T-helper 2 cell treated with Interferon-gamma antibody and Interleukin-4, amounts not matched to agents 5 μg/mL and 100 μg/mL, for 36 hours (primary cell): ENCODE measurements around the gene LMX1A.

Experiments used
- DNase-seq: peaks from one replicate; pipeline ENCODE4 v3.0.0; 2021; ENCODE audit warnings: low spot score
- H3K27ac Mint-ChIP-seq: one replicate; pipeline ENCODE4 v1.8.0; 2021; ENCODE audit warnings: mild to moderate bottlenecking, mixed read lengths
- H3K27me3 Mint-ChIP-seq: one replicate; pipeline ENCODE4 v1.8.0; 2021; ENCODE audit warnings: low read depth, mixed read lengths
- H3K36me3 Mint-ChIP-seq: one replicate; pipeline ENCODE4 v1.8.0; 2021; ENCODE audit warnings: low read depth, mixed read lengths
- H3K4me1 Mint-ChIP-seq: one replicate; pipeline ENCODE4 v1.8.0; 2021; ENCODE audit warnings: low read depth, mixed read lengths
- H3K4me3 Mint-ChIP-seq: one replicate; pipeline ENCODE4 v1.8.0; 2022; ENCODE audit warnings: mild to moderate bottlenecking, moderate library complexity, mixed read lengths
- H3K9me3 Mint-ChIP-seq: one replicate; pipeline ENCODE4 v1.8.0; 2021; ENCODE audit warnings: mixed read lengths

LMX1A gene

DNA sequence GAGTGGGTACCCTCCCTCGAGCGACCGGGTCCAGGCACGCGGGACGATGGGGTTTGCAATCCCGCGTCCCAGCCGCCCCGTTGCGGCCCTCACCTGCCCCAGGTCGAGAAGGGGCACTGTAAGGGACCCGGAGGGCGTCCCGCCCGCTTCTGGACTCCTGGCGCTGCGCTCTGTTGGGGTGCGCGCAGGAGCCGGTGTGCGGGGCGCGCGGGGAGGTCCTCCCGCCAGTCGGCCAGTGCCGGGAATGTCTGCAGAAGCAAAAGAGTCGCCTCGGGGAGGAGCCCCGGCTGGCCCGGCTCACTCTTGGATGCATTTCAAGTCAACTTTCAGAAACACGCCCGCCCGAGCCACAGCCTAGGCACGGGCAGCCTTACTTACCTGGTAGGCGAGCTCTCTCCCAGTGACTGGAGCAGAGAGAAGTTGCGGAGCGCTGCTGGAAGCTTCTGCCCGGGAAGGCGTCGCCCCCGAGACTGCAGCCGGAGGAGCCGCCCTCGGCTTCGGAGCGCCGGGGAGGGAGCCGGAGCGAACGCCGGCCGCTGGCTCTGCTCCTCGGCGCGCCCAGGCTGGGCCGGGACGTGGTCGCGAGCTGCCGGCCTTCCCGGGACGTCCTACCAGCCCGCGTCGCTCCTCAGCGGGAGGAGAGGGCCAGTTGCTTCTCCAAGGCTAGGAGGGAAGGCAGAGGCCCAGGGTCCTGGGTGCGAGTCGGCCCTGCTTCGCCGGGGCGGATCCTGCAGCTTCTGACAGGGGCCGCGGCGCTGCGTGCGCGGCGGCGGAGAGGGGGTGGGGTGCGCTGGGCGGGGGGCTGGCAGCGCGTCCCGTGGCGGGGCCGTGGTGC, at the start of gene LMX1A:
TSS of gene LMX1A (minus strand) at position 739 of the 835 bp plus-strand sequence. CDS start 1,156 bp downstream, outside the sequence.
- Mint-ChIP-seq H3K36me3 (no peaks in the 10 kb centered on the region), H3K27ac (no peak within 1 kb of the TSS), H3K4me1 (no peaks in the 10 kb centered on the region), H3K9me3 (no peaks in the 10 kb centered on the region), H3K27me3 (peaks cover 85% of the 10 kb centered on the region), H3K4me3 (no peak within 1 kb of the TSS)
- no peak for DNase-seq

DNA sequence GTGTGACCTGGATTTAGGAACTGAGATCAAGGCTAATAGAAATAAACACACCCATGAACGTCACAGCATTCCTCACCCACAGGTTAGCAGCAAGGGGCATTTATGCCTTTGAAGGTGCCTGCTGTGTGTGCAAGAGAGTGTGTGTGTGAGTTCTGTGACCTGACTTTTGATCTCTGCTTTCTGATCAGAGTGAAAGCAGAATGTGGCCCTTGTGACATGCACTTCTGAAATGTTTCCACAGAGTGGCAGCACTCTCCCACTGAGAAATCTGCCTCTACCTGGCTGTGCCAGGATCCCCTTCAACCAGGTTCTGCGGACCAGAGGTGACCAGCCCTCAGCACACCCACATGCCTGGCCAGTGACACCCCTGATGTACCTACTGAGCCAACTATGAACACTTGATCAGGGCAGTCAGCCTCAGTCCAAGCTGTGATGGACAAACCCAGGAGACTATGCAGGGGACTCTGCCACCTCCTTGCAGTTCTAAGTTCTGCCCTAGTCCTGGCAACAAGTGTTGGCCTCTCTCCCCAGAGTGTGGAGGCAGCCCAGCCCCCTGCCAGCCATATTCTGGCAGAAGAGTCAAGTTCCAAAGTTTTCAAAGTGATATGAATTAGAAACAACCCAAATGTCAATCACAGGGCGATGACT, 47.4 kb upstream of the LMX1A start:
- H3K27me3 Mint-ChIP-seq, result peaks cover 35% of the 10 kb centered on the region
- DNase-seq, result peak; percentile 9
- no peaks in the 10 kb centered on the region for H3K36me3 Mint-ChIP-seq
- H3K27ac Mint-ChIP-seq, result no peak overlapping the region
- peaks cover 2% of the 10 kb centered on the region for H3K4me1 Mint-ChIP-seq
- H3K9me3 Mint-ChIP-seq, result no peaks in the 10 kb centered on the region
- H3K4me3 Mint-ChIP-seq, result no peak overlapping the region

DNA sequence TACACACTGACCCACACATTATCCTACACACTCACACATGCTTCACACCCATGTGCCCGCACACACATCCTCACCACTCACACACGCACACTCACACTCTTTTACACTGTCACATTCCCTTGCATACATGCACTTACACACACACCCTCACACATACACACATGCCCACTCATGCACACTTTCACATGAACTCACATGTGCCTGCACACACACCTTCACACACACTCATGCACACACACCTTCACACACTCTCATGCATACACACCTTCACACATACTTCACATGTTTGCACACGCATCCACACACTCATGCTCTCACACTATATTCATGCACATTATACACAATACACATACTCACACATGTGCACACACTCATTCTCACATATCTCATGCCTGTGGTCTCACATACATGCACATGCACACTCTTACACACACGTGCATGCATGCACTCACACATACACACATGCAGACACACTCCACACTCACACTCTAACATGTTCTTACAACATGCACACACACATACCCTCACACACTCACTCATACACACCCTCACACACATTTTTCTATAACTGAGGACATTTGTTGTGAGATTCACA, 46.1 kb upstream of the LMX1A start:
- Mint-ChIP-seq H3K27ac (no peak overlapping the region), H3K9me3 (no peaks in the 10 kb centered on the region), H3K27me3 (peaks cover 45% of the 10 kb centered on the region), H3K36me3 (no peaks in the 10 kb centered on the region), H3K4me3 (no peak overlapping the region), H3K4me1 (peaks cover 8% of the 10 kb centered on the region)
- DNase-seq, result no peak

DNA sequence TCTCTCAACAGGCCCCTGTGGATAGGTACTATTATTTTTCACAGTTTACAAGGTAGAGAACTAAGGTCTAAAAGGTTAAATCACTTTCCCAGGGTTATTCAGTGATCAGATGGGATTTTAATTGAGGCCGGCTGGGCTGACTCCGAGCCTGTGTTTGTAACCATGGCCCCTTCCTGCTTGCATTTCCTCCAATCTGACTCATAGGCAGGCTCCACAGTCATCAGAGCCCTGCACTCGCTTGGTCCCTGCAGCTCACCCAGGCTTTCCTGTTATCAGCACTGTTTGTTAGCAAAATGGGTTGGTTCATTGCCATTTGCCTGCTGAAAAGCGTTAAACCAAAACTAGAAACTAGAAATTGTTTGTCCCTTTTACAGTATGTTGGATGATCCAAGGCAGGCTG, 41.4 kb upstream of the LMX1A start:
- no peaks in the 10 kb centered on the region for H3K36me3 Mint-ChIP-seq
- H3K4me3 Mint-ChIP-seq, result no peak overlapping the region
- no peaks in the 10 kb centered on the region for H3K9me3 Mint-ChIP-seq
- DNase-seq, result no peak
- H3K27ac Mint-ChIP-seq, result no peak overlapping the region
- peaks cover 70% of the 10 kb centered on the region for H3K27me3 Mint-ChIP-seq
- H3K4me1 Mint-ChIP-seq, result peaks cover 18% of the 10 kb centered on the region

- DNase-seq, result no peak
- no peak overlapping the region for H3K4me3 Mint-ChIP-seq
- peaks cover 87% of the 10 kb centered on the region for H3K27me3 Mint-ChIP-seq
- no peak overlapping the region for H3K27ac Mint-ChIP-seq
- H3K36me3 Mint-ChIP-seq, result no peaks in the 10 kb centered on the region
- H3K9me3 Mint-ChIP-seq, result no peaks in the 10 kb centered on the region
- H3K4me1 Mint-ChIP-seq, result peaks cover 24% of the 10 kb centered on the region
Observed at GRCh38 chr1:165395901-165396300, 39.4 kb upstream of the LMX1A start.

DNA sequence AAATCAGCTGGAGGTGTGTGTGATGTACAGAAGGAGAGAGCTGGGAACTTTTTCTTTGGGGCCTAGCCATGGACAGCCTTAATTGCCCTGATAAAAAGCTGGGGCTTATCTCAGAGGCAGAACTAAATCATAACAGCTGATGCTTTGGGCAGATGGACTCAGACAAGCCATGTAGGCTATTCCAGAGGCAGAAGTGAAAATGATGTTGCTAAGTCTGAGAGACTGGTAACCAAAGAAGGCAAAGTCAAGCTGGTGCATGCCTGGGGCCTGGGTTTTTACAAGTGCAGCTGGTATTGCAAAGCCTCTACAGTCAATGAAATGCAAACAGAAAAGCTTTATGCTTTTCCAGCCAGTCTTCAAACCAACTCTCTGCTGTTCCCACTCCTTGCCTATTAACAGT, 39.0 kb upstream of the LMX1A start:
- no peak overlapping the region for H3K27ac Mint-ChIP-seq
- H3K9me3 Mint-ChIP-seq, result no peaks in the 10 kb centered on the region
- no peaks in the 10 kb centered on the region for H3K36me3 Mint-ChIP-seq
- DNase-seq, result no peak
- no peak overlapping the region for H3K4me3 Mint-ChIP-seq
- peaks cover 87% of the 10 kb centered on the region for H3K27me3 Mint-ChIP-seq
- H3K4me1 Mint-ChIP-seq, result peaks cover 24% of the 10 kb centered on the region

DNA sequence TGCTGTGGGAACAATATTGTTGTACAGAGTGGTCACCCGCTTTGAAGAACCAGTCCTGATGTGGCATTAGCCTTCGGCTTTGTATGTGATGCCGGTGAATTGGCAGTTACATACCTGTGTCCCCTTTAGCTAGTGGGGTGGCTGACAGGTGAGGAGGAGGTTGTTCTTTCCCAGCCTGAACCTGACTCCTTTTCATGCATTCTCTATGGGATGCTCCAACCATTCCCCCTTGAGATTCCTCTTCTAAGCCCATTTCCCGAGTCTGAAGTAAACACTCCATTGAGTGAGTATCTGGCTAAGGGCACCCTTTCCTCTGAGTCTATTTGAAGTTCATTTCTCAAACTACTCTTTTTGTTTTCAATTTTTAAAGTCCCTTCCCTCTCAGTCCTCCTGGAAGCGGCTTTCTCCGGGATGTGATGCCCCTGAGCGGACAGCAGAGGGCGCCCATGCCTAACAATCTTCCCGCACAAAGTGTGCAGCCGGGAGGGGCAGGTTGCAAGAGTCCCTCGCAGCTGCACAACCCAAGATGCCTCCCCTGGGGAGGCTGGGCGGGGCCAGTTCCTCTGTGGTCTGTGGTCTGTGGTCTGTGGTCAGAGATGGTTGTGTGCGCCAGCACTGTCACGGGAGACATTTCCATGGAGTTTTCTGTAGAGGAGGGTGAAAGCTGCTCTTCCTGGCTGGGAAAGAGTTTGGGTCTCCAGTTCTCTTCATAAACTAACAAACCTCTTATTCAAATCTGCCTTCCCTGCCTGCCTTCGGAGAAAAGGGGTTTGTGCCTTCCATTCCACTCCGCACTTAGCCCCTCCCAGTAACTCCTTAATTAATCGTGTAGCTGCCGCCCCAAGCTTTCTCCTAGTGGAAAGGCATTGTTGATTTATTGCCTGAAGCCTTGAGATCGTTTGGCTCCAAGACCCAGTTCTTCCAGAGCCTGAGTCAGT, 36.4 kb upstream of the LMX1A start:
- DNase-seq, result peak; percentile 88
- H3K9me3 Mint-ChIP-seq, result no peaks in the 10 kb centered on the region
- no peaks in the 10 kb centered on the region for H3K36me3 Mint-ChIP-seq
- peaks cover 25% of the 10 kb centered on the region for H3K4me1 Mint-ChIP-seq
- H3K4me3 Mint-ChIP-seq, result peak overlapping the region; percentile 48
- H3K27me3 Mint-ChIP-seq, result peaks cover 87% of the 10 kb centered on the region
- H3K27ac Mint-ChIP-seq, result peak overlapping the region; percentile 79

DNA sequence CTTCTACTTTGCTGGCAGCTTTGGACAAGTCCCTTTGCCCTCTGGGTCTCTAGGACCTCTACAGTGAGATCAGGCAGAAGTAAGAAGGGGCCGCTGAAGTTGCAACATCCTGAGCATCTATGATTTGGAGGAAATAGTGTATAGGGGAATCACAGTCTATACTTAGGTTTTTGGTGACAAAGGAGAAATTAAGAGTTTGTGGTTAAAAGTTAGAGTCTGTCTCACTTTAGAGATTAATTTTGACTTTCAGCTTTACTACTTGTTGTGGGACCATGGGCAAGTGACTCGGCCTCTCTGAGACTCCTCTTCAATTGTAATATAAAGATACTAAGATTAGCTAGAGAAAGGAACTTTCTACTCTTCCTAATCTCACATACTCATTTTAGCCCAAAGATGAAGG, 33.1 kb upstream of the LMX1A start:
- Mint-ChIP-seq H3K4me1 (peaks cover 21% of the 10 kb centered on the region), H3K36me3 (no peaks in the 10 kb centered on the region), H3K4me3 (no peak overlapping the region), H3K27ac (no peak overlapping the region), H3K27me3 (peaks cover 86% of the 10 kb centered on the region), H3K9me3 (no peaks in the 10 kb centered on the region)
- DNase-seq, result no peak

DNA sequence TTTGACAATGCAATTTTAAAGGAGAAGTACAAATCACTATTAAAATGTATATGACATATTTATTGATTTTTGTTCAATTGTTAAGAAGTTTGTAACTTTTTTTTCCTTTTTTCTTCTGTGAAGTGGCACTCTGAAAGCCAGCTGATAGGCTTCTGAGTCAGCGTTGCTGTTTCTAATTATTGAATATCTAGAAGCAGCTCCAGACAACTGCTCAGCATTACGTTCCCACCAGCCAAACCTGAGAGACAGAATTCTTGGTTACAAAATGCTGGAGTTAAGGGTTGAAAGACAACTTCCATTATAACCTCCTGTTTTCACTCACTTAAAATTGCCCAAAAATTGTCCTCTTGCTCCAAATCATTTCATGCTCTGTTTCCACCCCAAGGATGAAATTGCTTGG, 31.4 kb upstream of the LMX1A start:
- Mint-ChIP-seq H3K4me3 (no peak overlapping the region), H3K27ac (no peak overlapping the region), H3K27me3 (peaks cover 73% of the 10 kb centered on the region), H3K4me1 (peaks cover 12% of the 10 kb centered on the region), H3K36me3 (no peaks in the 10 kb centered on the region), H3K9me3 (no peaks in the 10 kb centered on the region)
- DNase-seq, result no peak

- no peaks in the 10 kb centered on the region for H3K9me3 Mint-ChIP-seq
- DNase-seq, result no peak
- H3K36me3 Mint-ChIP-seq, result no peaks in the 10 kb centered on the region
- no peak overlapping the region for H3K27ac Mint-ChIP-seq
- no peak overlapping the region for H3K4me3 Mint-ChIP-seq
- H3K4me1 Mint-ChIP-seq, result peaks cover 9% of the 10 kb centered on the region
- H3K27me3 Mint-ChIP-seq, result peaks cover 70% of the 10 kb centered on the region
Observed at GRCh38 chr1:165387505-165387904, 31.0 kb upstream of the LMX1A start.

DNA sequence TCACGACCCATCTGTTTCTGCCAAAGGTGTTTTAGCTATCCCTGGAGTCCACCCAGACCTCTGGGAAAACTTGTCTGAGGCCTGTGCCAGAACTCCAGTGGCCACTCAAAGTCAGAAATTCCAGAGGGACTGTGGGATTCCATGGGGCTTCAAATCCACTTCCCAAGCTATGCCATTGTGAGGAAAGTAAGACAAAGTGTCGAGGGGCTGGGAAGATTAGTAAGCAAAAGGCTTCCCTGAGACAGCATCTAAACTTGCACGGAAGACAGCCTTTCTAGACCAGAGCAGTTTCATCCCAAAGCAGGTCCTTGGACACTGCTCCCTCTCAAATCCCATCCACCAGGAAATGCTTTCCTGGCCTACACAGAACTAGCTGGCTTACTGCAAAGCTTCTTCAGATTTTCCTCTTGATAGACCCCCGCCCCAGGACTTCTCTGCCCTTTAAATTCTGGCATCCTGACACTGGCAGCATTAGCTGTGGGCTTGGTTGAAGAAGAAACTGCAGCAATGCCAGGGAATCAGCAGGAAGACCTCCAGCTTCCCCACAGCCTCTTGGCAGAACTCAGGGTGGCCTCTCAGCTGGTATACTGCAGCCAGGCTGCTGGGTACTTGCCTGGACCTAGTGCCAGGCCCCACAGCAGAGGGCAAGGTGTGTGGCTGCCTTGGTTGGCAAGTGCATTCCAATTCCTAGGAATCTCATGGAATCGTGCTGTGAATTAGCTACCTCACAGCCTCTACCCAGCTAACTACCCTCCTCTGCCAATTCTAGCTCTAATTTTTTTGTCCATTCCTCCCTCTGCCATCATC, 27.3 kb upstream of the LMX1A start:
- no peak for DNase-seq
- H3K4me1 Mint-ChIP-seq, result no peaks in the 10 kb centered on the region
- no peaks in the 10 kb centered on the region for H3K36me3 Mint-ChIP-seq
- H3K27ac Mint-ChIP-seq, result no peak overlapping the region
- H3K27me3 Mint-ChIP-seq, result peaks cover 62% of the 10 kb centered on the region
- H3K4me3 Mint-ChIP-seq, result no peak overlapping the region
- H3K9me3 Mint-ChIP-seq, result no peaks in the 10 kb centered on the region

DNA sequence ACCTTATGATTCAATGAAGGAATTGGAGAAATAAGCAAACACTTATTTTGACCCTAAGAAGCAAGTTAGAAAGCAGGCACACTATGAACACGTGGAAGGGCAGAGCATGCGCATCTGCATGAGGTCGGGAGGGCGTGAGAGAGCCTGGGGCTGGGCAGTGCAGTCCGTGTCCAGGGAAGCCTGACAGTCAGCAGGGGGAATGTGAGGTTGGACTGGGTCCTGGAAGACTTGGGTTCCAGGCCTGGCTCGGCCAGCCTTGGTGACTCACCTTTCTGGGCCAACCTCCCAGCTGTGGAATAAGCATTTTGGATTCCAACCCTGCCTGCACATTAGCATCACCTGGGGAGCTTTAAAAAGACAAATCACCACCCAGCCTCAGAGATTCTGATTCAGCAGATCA, 26.6 kb upstream of the LMX1A start:
- H3K4me1 Mint-ChIP-seq, result no peaks in the 10 kb centered on the region
- no peaks in the 10 kb centered on the region for H3K9me3 Mint-ChIP-seq
- no peak overlapping the region for H3K4me3 Mint-ChIP-seq
- no peaks in the 10 kb centered on the region for H3K36me3 Mint-ChIP-seq
- peaks cover 58% of the 10 kb centered on the region for H3K27me3 Mint-ChIP-seq
- no peak overlapping the region for H3K27ac Mint-ChIP-seq
- no peak for DNase-seq
